ENCODE results near the gene TAF15. TPM values are rescaled to one million over a fixed set of nuclear protein-coding genes. Genes with fewer than 3 reads are reported as not detected.

TAF15 gene
- total and polyA plus RNA-seq, 8 donors = 140 to 277 (median 248) TPM

- Histone ChIP-seq H3K27ac (no peak overlapping the region), H3K9me3 (no peaks in the 10 kb centered on the region), H3K36me3 (peaks cover 0 to 54% of the 10 kb centered on the region in 2 donors), H3K4me3 (no peak overlapping the region), H3K4me1 (peaks cover 0 to 31% of the 10 kb centered on the region in 2 donors), H3K27me3 (no peaks in the 10 kb centered on the region)
- no peak for DNase-seq
- no peak for ATAC-seq
- TF ChIP-seq CTCF (IDR thresholded peaks at IDR 0.05) = no peak
- intact Hi-C loops (cut with DNase I) = no loop called here
Observed at GRCh38 chr17:35817196-35817595, 7.9 kb downstream of the TAF15 start.

GRCh38 chr17:35819455-35819854, 10.2 kb downstream of the TAF15 start:
- Histone ChIP-seq H3K27me3 (no peaks in the 10 kb centered on the region), H3K4me3 (no peak overlapping the region), H3K27ac (no peak overlapping the region), H3K4me1 (peaks cover 0 to 17% of the 10 kb centered on the region in 2 donors), H3K36me3 (peaks cover 0 to 76% of the 10 kb centered on the region in 2 donors), H3K9me3 (no peaks in the 10 kb centered on the region)
- TF ChIP-seq CTCF (IDR thresholded peaks at IDR 0.05) = no peak
- DNase-seq (no peak), ATAC-seq (no peak)
- intact Hi-C loops (cut with DNase I) = no loop called here

- Histone ChIP-seq H3K27me3 (no peaks in the 10 kb centered on the region), H3K9me3 (no peaks in the 10 kb centered on the region), H3K36me3 (peaks cover 0 to 88% of the 10 kb centered on the region in 2 donors), H3K4me3 (no peak overlapping the region), H3K4me1 (peaks cover 0 to 12% of the 10 kb centered on the region in 2 donors), H3K27ac (no peak overlapping the region)
- no peak for TF ChIP-seq CTCF (IDR thresholded peaks at IDR 0.05)
- intact Hi-C loops (cut with DNase I) = no loop called here
- DNase-seq = no peak
- ATAC-seq = no peak
Observed at GRCh38 chr17:35821308-35821707, 12.0 kb downstream of the TAF15 start.

- H3K27me3 ChIP-seq = no peaks in the 10 kb centered on the region
- H3K9me3 ChIP-seq = no peaks in the 10 kb centered on the region
- H3K4me3 ChIP-seq = no peak overlapping the region
- TF ChIP-seq CTCF (IDR thresholded peaks at IDR 0.05) = no peak
- ATAC-seq (no peak), DNase-seq (no peak)
- intact Hi-C loops (cut with DNase I) = no loop called here
- no peaks in the 10 kb centered on the region for H3K4me1 ChIP-seq
- H3K27ac ChIP-seq = no peak overlapping the region
- peaks cover 6 to 97% of the 10 kb centered on the region in 2 donors for H3K36me3 ChIP-seq
Observed at GRCh38 chr17:35825206-35825605, 15.9 kb downstream of the TAF15 start.

- Histone ChIP-seq H3K9me3 (no peaks in the 10 kb centered on the region), H3K36me3 (peaks cover 0 to 100% of the 10 kb centered on the region in 2 donors), H3K4me3 (no peak overlapping the region), H3K27ac (no peak overlapping the region), H3K4me1 (no peaks in the 10 kb centered on the region), H3K27me3 (no peaks in the 10 kb centered on the region)
- intact Hi-C loops (cut with DNase I) = no loop called here
- ATAC-seq = no peak
- no peak for TF ChIP-seq CTCF (IDR thresholded peaks at IDR 0.05)
- no peak for DNase-seq
Observed at GRCh38 chr17:35841101-35841500, 31.8 kb downstream of the TAF15 start.

Data from left lung (tissue), 10 donors.